A549 (cell line): ENCODE measurements around the gene PLEKHA6.

ENCODE experiments used
- BHLHE40 ChIP-seq: IDR thresholded peaks from 2 replicates; pipeline ENCODE4 v1.6.1; 2012; ENCODE audit warnings: low read depth, low read length, inconsistent platforms
- CBX2 ChIP-seq: fragments of 200-600 bp; sonication (generic); IDR thresholded peaks from 2 replicates; pipeline ENCODE4 v1.6.1; 2016; ENCODE audit warnings: low read depth, mild to moderate bottlenecking, borderline replicate concordance
- CTCF ChIP-seq: fragments of >200 bp; sonication (Bioruptor Twin); formaldehyde crosslinking; IDR thresholded peaks from 3 replicates; pipeline ENCODE4 v1.5.1; 2016
- ESRRA ChIP-seq: fragments of 150-350 bp; IDR thresholded peaks from 2 replicates; pipeline ENCODE4 v1.6.1; 2014; ENCODE audit warnings: mild to moderate bottlenecking, low read length, borderline replicate concordance
- FOSL2 ChIP-seq, 2 experiments: fragments of 450-650 bp in 1 of 2; fragments of >200 bp in 1 of 2; sonication (Bioruptor Twin) in 1 of 2; formaldehyde crosslinking; IDR thresholded peaks; 2 replicates each; pipeline versions ENCODE4 v1.5.0 to v1.6.1; 2016 to 2020; ENCODE audit warnings: mild to moderate bottlenecking in 1 of 2, moderate library complexity in 1 of 2
- JUN ChIP-seq, 2 experiments: fragments of >200 bp; sonication (Bioruptor Twin); formaldehyde crosslinking; IDR thresholded peaks; 2 replicates in 1 of 2; 3 replicates in 1 of 2; pipeline ENCODE4 v1.6.1; 2016 to 2017
- KDM1A ChIP-seq: fragments of 200-600 bp; sonication (generic); IDR thresholded peaks from 2 replicates; pipeline ENCODE4 v1.6.1; 2016; ENCODE audit warnings: low read depth, mild to moderate bottlenecking
- NR3C1 ChIP-seq: fragments of >200 bp; sonication (Bioruptor Twin); formaldehyde crosslinking; IDR thresholded peaks from 3 replicates; pipeline ENCODE4 v1.6.1; 2017
- PHF8 ChIP-seq: fragments of 200-600 bp; sonication (generic); IDR thresholded peaks from 2 replicates; pipeline ENCODE4 v1.6.1; 2016; ENCODE audit warnings: low read depth, mild to moderate bottlenecking, antibody characterized with exemption, moderate library complexity, borderline replicate concordance
- POLR2A ChIP-seq: IDR thresholded peaks from 2 replicates; pipeline ENCODE4 v1.6.1; 2012; ENCODE audit warnings: mild to moderate bottlenecking, low read length
- POLR2AphosphoS2 ChIP-seq: conservative IDR thresholded peaks from 2 replicates; pipeline ENCODE4 v1.6.1; 2012; ENCODE audit warnings: low read length, improper control_type of control experiment, inconsistent platforms
- REST ChIP-seq: fragments of 200-600 bp; sonication (generic); IDR thresholded peaks from 2 replicates; pipeline ENCODE4 v1.6.1; 2016; ENCODE audit warnings: antibody characterized with exemption, mild to moderate bottlenecking, moderate library complexity
- RFX5 ChIP-seq: fragments of 450-650 bp; IDR thresholded peaks from 2 replicates; pipeline ENCODE4 v1.7.1; 2014; ENCODE audit warnings: antibody characterized with exemption, mild to moderate bottlenecking, moderate library complexity
- TF ChIP-seq, protein P1 (sequence below): fragments of 150-350 bp; IDR thresholded peaks from 2 replicates; pipeline ENCODE4 v1.6.1; 2014; ENCODE audit warnings: low read depth, mild to moderate bottlenecking, low read length

- TF ChIP-seq, protein P1, sequence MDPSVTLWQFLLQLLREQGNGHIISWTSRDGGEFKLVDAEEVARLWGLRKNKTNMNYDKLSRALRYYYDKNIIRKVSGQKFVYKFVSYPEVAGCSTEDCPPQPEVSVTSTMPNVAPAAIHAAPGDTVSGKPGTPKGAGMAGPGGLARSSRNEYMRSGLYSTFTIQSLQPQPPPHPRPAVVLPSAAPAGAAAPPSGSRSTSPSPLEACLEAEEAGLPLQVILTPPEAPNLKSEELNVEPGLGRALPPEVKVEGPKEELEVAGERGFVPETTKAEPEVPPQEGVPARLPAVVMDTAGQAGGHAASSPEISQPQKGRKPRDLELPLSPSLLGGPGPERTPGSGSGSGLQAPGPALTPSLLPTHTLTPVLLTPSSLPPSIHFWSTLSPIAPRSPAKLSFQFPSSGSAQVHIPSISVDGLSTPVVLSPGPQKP, result no peak
- TF ChIP-seq CTCF (no peak), ESRRA (no peak), REST (no peak), POLR2AphosphoS2 (no peak), POLR2A (no peak), NR3C1 (no peak), CBX2 (no peak), KDM1A (no peak), FOSL2 (IDR thresholded peaks at IDR 0.05) (no peak), FOSL2 (CRISPR knock-in tag; IDR thresholded peaks at IDR 0.05) (no peak), PHF8 (no peak), RFX5 (no peak), BHLHE40 (no peak), JUN (IDR thresholded peaks at IDR 0.05) (no peak)
Observed at GRCh38 chr1:204289280-204289679, 70.4 kb downstream of the PLEKHA6 start.
